H1 (cell line): ENCODE data around the gene LOC128125822.

Experiments used
- CHD7 ChIP-seq: fragments of 300-600 bp; sonication (generic); IDR thresholded peaks from 2 replicates; pipeline ENCODE4 v1.7.1; 2012; ENCODE audit warnings: low read length, moderate library complexity, mild to moderate bottlenecking, inconsistent platforms; ENCODE audit not compliant: insufficient replicate concordance
- NRF1 ChIP-seq: IDR thresholded peaks from 2 replicates; pipeline ENCODE4 v1.6.1; 2011; ENCODE audit warnings: mild to moderate bottlenecking, low read depth, low read length, improper control_type of control experiment
- RBBP5 ChIP-seq: IDR thresholded peaks from 2 replicates; pipeline ENCODE4 v1.7.1; 2012; ENCODE audit warnings: low read depth, mild to moderate bottlenecking, inconsistent platforms, low read length, moderate library complexity, borderline replicate concordance
- ZNF274 ChIP-seq: IDR thresholded peaks from 2 replicates; pipeline ENCODE4 v1.7.0; 2012; ENCODE audit warnings: low read length, borderline replicate concordance; ENCODE audit errors: extremely low read depth

LOC128125822 gene

GRCh38 chr6:63538550-63538949 is 33.7 kb upstream of the LOC128125822 start (continued):
- no peak for TF ChIP-seq CHD7
- TF ChIP-seq RBBP5 = no peak
- TF ChIP-seq ZNF274 = no peak
- TF ChIP-seq NRF1 = no peak
